H9 (cell line): ENCODE results near the gene TAOK2. TPM values are rescaled to one million over a fixed set of nuclear protein-coding genes. Genes with fewer than 3 reads are reported as not detected.

ENCODE experiments used
- DNase-seq: peaks from one replicate; pipeline ENCODE4 v3.0.0-alpha.2; 2017
- H2AFZ ChIP-seq: one replicate; pipeline ENCODE4 v1.6.1; 2013; ENCODE audit warnings: mild to moderate bottlenecking, low read length, control low read depth, moderate library complexity
- H2AK5ac ChIP-seq: 2 replicates; pipeline ENCODE4 v1.6.1; 2013; ENCODE audit warnings: low read length, control low read depth, mixed read lengths; ENCODE audit not compliant: insufficient read length
- H2BK120ac ChIP-seq: one replicate; pipeline ENCODE4 v1.6.1; 2013; ENCODE audit warnings: low read depth, mild to moderate bottlenecking, low read length, control low read depth, inconsistent platforms; ENCODE audit not compliant: poor library complexity, severe bottlenecking
- H2BK12ac ChIP-seq: 2 replicates; pipeline ENCODE4 v1.6.1; 2013; ENCODE audit warnings: low read length, control low read depth, mixed read lengths, low read depth; ENCODE audit not compliant: insufficient read length
- H2BK15ac ChIP-seq: 2 replicates; pipeline ENCODE4 v1.6.1; 2013; ENCODE audit warnings: low read depth, low read length, control low read depth
- H2BK20ac ChIP-seq: one replicate; pipeline ENCODE4 v1.6.1; 2013; ENCODE audit warnings: low read depth, mild to moderate bottlenecking, low read length, control low read depth, inconsistent platforms; ENCODE audit not compliant: poor library complexity, severe bottlenecking
- H2BK5ac ChIP-seq: 2 replicates; pipeline ENCODE4 v1.6.1; 2013; ENCODE audit warnings: low read length, control low read depth, mixed read lengths; ENCODE audit not compliant: insufficient read length
- H3K14ac ChIP-seq: 2 replicates; pipeline ENCODE4 v1.6.1; 2013; ENCODE audit warnings: low read length, control low read depth; ENCODE audit not compliant: insufficient read depth
- H3K18ac ChIP-seq: 2 replicates; pipeline ENCODE4 v1.6.1; 2013; ENCODE audit warnings: low read depth, mild to moderate bottlenecking, mixed read lengths, low read length, control low read depth; ENCODE audit not compliant: insufficient read length
- H3K23ac ChIP-seq: 2 replicates; pipeline ENCODE4 v1.6.1; 2013; ENCODE audit warnings: low read length, control low read depth, mixed read lengths, low read depth; ENCODE audit not compliant: insufficient read length
- H3K23me2 ChIP-seq: 2 replicates; pipeline ENCODE4 v1.6.1; 2013; ENCODE audit warnings: low read depth, mild to moderate bottlenecking, mixed read lengths, low read length, control low read depth; ENCODE audit not compliant: insufficient read length, poor library complexity, severe bottlenecking
- H3K27ac ChIP-seq: 2 replicates; pipeline ENCODE4 v1.5.1; 2013; ENCODE audit warnings: low read length, control low read depth, mixed read lengths, low read depth; ENCODE audit not compliant: insufficient read length
- H3K27me3 ChIP-seq: 2 replicates; pipeline ENCODE4 v1.6.1; 2013; ENCODE audit warnings: low read length, control low read depth, inconsistent platforms; ENCODE audit not compliant: insufficient read depth
- H3K4ac ChIP-seq: 2 replicates; pipeline ENCODE4 v1.6.1; 2013; ENCODE audit warnings: low read depth, mild to moderate bottlenecking, control low read depth, inconsistent platforms, low read length, moderate library complexity
- H3K4me1 ChIP-seq: 2 replicates; pipeline ENCODE4 v1.6.1; 2013; ENCODE audit warnings: low read length, control low read depth, inconsistent platforms; ENCODE audit not compliant: insufficient read depth
- H3K4me2 ChIP-seq: 2 replicates; pipeline ENCODE4 v1.6.1; 2013; ENCODE audit warnings: low read length, control low read depth, mixed read lengths; ENCODE audit not compliant: insufficient read length, insufficient read depth
- H3K56ac ChIP-seq: 2 replicates; pipeline ENCODE4 v1.6.1; 2013; ENCODE audit warnings: low read depth, mild to moderate bottlenecking, mixed read lengths, low read length, control low read depth; ENCODE audit not compliant: insufficient read length
- H3K79me1 ChIP-seq: 2 replicates; pipeline ENCODE4 v1.6.1; 2013; ENCODE audit warnings: low read depth, mild to moderate bottlenecking, moderate library complexity, low read length, control low read depth, inconsistent platforms; ENCODE audit not compliant: insufficient read depth, poor library complexity, severe bottlenecking
- H3K79me2 ChIP-seq: 2 replicates; pipeline ENCODE4 v1.6.1; 2013; ENCODE audit warnings: low read length, control low read depth, inconsistent platforms; ENCODE audit not compliant: insufficient read depth
- H3K9ac ChIP-seq: 2 replicates; pipeline ENCODE4 v1.6.1; 2013; ENCODE audit warnings: low read length, control low read depth, mixed read lengths; ENCODE audit not compliant: insufficient read length; ENCODE audit errors: extremely low read depth
- H3K9me3 ChIP-seq: one replicate; pipeline ENCODE4 v1.6.1; 2013; ENCODE audit warnings: low read depth, low read length, inconsistent platforms; ENCODE audit not compliant: control insufficient read depth
- H3T11ph ChIP-seq: one replicate; pipeline ENCODE4 v1.6.1; 2013; ENCODE audit warnings: mild to moderate bottlenecking, low read length, control low read depth, inconsistent platforms
- H4K20me1 ChIP-seq: one replicate; pipeline ENCODE4 v1.6.1; 2013; ENCODE audit not compliant: control insufficient read depth, insufficient read length, insufficient read depth
- H4K5ac ChIP-seq: 2 replicates; pipeline ENCODE4 v1.6.1; 2013; ENCODE audit warnings: low read depth, mild to moderate bottlenecking, mixed read lengths, low read length, control low read depth; ENCODE audit not compliant: insufficient read length
- H4K8ac ChIP-seq: replicated peaks from 2 replicates; pipeline ENCODE4 v1.6.1; 2013; ENCODE audit warnings: low read length, control low read depth, mixed read lengths, low read depth; ENCODE audit not compliant: insufficient read length
- H4K91ac ChIP-seq: 2 replicates; pipeline ENCODE4 v1.6.1; 2013; ENCODE audit warnings: low read depth, mild to moderate bottlenecking, moderate library complexity, mixed read lengths, low read length, control low read depth; ENCODE audit not compliant: insufficient read length
- H3K27ac Mint-ChIP-seq, 3 experiments: 2 replicates in 2 of 3; 3 replicates in 1 of 3; pipeline ENCODE4 v1.8.0; 2020 to 2021; ENCODE audit warnings: mixed read lengths in 3 of 3, mild to moderate bottlenecking in 1 of 3, moderate library complexity in 1 of 3
- H3K27me3 Mint-ChIP-seq: 2 replicates; pipeline ENCODE4 v1.8.0; 2021; ENCODE audit warnings: low read depth, mild to moderate bottlenecking, moderate library complexity, mixed read lengths
- H3K36me3 Mint-ChIP-seq, 3 experiments: 2 replicates in 2 of 3; 3 replicates in 1 of 3; pipeline ENCODE4 v1.8.0; 2020 to 2021; ENCODE audit warnings: low read depth in 3 of 3, mixed read lengths in 3 of 3; ENCODE audit not compliant: insufficient read depth in 1 of 3
- H3K4me1 Mint-ChIP-seq, 2 experiments: 2 replicates each; pipeline ENCODE4 v1.8.0; 2020; ENCODE audit warnings: mixed read lengths in 2 of 2
- H3K4me3 Mint-ChIP-seq, 2 experiments: 2 replicates in 1 of 2; 3 replicates in 1 of 2; pipeline ENCODE4 v1.8.0; 2020 to 2021; ENCODE audit warnings: mild to moderate bottlenecking in 2 of 2, mixed read lengths in 2 of 2, moderate library complexity in 1 of 2
- H3K9me3 Mint-ChIP-seq, 2 experiments: 2 replicates in 1 of 2; 3 replicates in 1 of 2; pipeline ENCODE4 v1.8.0; 2020; ENCODE audit warnings: mild to moderate bottlenecking in 2 of 2, mixed read lengths in 2 of 2, moderate library complexity in 1 of 2
- CTCF ChIP-seq: fragments of 200-600 bp; sonication (generic); conservative IDR thresholded peaks from 3 replicates; pipeline ENCODE4 v1.8.0; 2021; ENCODE audit warnings: antibody characterized with exemption, mild to moderate bottlenecking
- WGBS: extraction: QIAGEN DNeasy Blood & Tissue Kit; methylation state at CpG from one replicate; pipeline ENCODE4 v1.1.7; 2013; ENCODE audit warnings: missing lambda C conversion rate, low lambda C conversion rate, mixed read lengths; ENCODE audit not compliant: insufficient read length; ENCODE audit errors: extremely low coverage; 5-methylcytosine and 5-hydroxymethylcytosine counted together
- total RNA-seq: library from RNA; stranded (reverse); gene quantifications from 2 replicates; pipeline ENCODE4 v1.2.1, GENCODE V29; 2021

Gene TAOK2
- total RNA-seq, 1 experiment from 2014 or later, result 43.9 TPM

- H2BK12ac ChIP-seq, result no peak overlapping the region
- H3K79me2 ChIP-seq, result no peaks in the 10 kb centered on the region
- H3K4me3 Mint-ChIP-seq, result peak overlapping the region in 1 of 2 experiments; percentile 25; a peak in 2 of 5 replicates
- H4K91ac ChIP-seq, result no peak overlapping the region
- no peaks in the 10 kb centered on the region; a peak in 1 of 7 replicates for H3K36me3 Mint-ChIP-seq
- H2AFZ ChIP-seq, result no peak overlapping the region
- H4K20me1 ChIP-seq, result no peaks in the 10 kb centered on the region
- no peak overlapping the region for H3K4ac ChIP-seq
- H2BK120ac ChIP-seq, result no peak overlapping the region
- H3K4me1 Mint-ChIP-seq, result peaks cover 8 to 10% of the 10 kb centered on the region in 2 experiments
- H3K79me1 ChIP-seq, result no peaks in the 10 kb centered on the region
- no peak overlapping the region for H4K5ac ChIP-seq
- H2BK15ac ChIP-seq, result no peak overlapping the region
- TF ChIP-seq CTCF, result peak; percentile 56
- H3K56ac ChIP-seq, result no peak overlapping the region
- peaks cover 10% of the 10 kb centered on the region for H3K27me3 Mint-ChIP-seq
- H2AK5ac ChIP-seq, result no peak overlapping the region
- no peak overlapping the region for H3K27ac ChIP-seq
- no peak overlapping the region for H2BK20ac ChIP-seq
- no peak overlapping the region for H3K14ac ChIP-seq
- no CpG with 5 or more reads among the region's 11 CpGs for WGBS
- no peak overlapping the region for H3T11ph ChIP-seq
- no peaks in the 10 kb centered on the region for H3K27me3 ChIP-seq
- peak overlapping the region in 2 of 3 experiments; percentile 4 to 89; a peak in 4 of 7 replicates for H3K27ac Mint-ChIP-seq
- H3K18ac ChIP-seq, result peak overlapping the region; percentile 19
- DNase-seq, result peak; percentile 80
- no peak overlapping the region for H3K23ac ChIP-seq
- H3K9ac ChIP-seq, result no peak overlapping the region
- no peaks in the 10 kb centered on the region for H3K9me3 ChIP-seq
- H3K23me2 ChIP-seq, result no peaks in the 10 kb centered on the region
- H4K8ac ChIP-seq, result no peak overlapping the region
- H3K9me3 Mint-ChIP-seq, result peaks cover 0 to 4% of the 10 kb centered on the region in 2 experiments; a peak in 1 of 5 replicates
- no peak overlapping the region for H3K4me2 ChIP-seq
- H2BK5ac ChIP-seq, result no peak overlapping the region
- H3K4me1 ChIP-seq, result no peaks in the 10 kb centered on the region
Observed at GRCh38 chr16:29943846-29944799, 29.5 kb upstream of the TAOK2 start.
